C4-2B (cell line): ENCODE measurements around the gene UPK3B.
"Not testable (repeated sequence)": the region's sequence is repeated elsewhere in the genome, so short reads cannot be mapped to it uniquely, and the experiment has no call there.

Experiments
- H3K27ac ChIP-seq: fragments of 450-650 bp; 2 replicates; pipeline ENCODE4 v1.5.1; 2017
- CTCF ChIP-seq: fragments of 450-650 bp; conservative IDR thresholded peaks from 2 replicates; pipeline ENCODE4 v1.5.1; 2017; ENCODE audit warnings: mild to moderate bottlenecking
- ZFX ChIP-seq: fragments of 450-650 bp; IDR thresholded peaks from 2 replicates; pipeline ENCODE4 v1.6.1; 2017

Gene UPK3B

GRCh38 chr7:76515999-76516443, 5.7 kb downstream of the UPK3B start:
- TF ChIP-seq CTCF, result no peak
- no peak for TF ChIP-seq ZFX
- no peak overlapping the region for H3K27ac ChIP-seq

DNA sequence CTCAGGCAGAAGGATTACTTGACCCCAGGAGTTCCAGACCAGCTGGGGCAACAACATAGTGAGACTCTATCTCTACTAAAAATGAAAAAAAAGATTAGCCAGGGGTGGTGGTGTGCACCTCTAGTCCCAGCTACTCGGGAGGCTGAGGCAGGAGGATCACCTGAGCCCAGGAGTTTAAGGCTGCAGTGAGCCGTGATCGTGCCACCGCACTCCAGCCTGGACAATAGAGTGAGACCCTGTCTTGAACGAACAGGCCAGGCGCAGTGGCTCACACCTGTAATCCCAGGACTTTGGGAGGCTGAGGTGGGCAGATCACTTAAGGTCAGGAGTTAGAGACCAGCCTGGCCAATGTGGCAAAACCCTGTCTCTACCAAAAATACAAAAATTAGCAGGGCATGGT, 6.6 kb downstream of the UPK3B start:
- not testable (repeated sequence) for H3K27ac ChIP-seq

GRCh38 chr7:76526183-76526582, 15.8 kb downstream of the UPK3B start:
- H3K27ac ChIP-seq, result not testable (repeated sequence)

- not testable (repeated sequence) for H3K27ac ChIP-seq
Measured at GRCh38 chr7:76531643-76532042, 21.3 kb downstream of the UPK3B start.

- not testable (repeated sequence) for H3K27ac ChIP-seq
Measured at GRCh38 chr7:76543197-76543596, 32.8 kb downstream of the UPK3B start, which contains the start of gene SPDYE16. Gene SPDYE16, minus strand, starts transcription at chr7:76543297. Its CDS starts 1,838 bp downstream, at chr7:76541459.

GRCh38 chr7:76549025-76549854, 38.9 kb downstream of the UPK3B start:
- H3K27ac ChIP-seq, result peak overlapping the region; percentile 86
- peak; percentile 86 for TF ChIP-seq ZFX

DNA sequence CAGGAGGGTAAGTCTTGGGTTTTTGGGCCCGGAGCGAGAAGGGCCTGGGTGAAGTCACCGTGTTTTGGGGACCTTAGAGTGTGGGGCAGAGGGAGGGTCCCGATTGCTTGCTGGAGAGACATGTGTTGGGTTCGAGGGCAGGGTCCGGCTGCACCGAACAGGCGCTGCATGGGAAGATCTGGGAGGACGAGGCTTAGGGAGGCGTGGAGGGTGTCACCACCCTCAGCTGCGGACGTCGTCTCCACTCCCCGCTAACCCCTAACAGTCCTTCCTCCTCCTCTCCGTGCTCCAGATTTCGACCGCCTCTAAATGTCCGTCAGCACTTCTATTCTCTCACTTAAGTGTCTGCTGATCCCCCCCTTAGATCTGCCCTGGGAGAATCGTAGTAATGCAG, 39.5 kb downstream of the UPK3B start:
- peak overlapping the region; percentile 86 for H3K27ac ChIP-seq

DNA sequence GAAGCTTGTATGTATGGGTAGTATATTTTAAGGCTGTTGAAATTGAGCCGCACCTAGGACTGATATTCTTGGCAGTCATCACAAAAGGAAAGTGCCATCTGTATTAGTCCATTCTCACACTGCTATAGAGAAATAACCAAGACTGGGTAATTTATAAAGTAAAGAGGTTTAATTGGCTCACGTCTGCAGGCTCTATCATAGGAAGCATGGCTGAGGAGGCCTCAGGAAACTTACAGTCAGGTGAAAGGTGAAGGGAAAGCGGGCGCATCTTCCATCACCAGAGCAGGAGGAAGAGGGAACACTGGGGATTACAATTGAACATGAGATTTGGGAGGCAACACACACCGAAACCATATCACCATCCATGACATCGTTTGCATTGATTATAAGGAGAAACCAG, 41.6 kb downstream of the UPK3B start:
- H3K27ac ChIP-seq, result not testable (repeated sequence)

DNA sequence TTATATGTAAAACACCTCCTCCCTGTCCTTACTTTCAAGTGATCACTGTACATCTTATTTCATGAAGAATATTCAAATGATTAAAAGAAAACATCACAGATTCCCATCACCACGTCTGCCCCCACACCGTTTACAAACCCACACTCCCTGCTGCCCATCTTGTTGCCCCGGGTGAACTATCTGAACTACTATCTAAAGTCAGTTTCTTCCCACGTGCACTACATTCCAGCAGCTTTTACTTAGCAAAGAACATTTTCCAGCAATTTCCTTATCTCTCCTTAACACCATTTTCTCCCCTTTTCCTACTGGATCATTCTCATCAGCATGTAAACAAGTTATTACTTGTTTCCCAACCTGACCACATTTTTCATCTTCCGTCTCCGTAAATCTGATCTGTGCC, 49.3 kb downstream of the UPK3B start:
- not testable (repeated sequence) for H3K27ac ChIP-seq

DNA sequence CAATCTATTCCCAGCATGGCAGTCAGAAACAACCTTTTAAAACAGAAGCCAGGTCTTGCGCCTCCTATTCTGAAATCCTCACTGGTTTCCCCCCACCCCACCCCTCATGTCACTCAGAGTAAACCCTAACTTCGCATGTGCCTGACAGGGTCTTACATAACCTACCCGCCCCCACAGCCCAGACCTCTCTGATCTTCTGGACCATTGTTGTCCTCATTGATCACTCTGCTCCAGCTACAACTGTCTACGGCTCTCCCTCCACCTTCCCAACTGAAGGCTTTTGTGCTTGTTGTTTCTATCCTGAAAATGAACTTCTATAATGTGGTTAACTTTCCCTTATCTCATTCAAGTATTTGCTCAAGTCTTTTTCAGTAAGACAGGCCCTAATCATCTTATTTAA, 49.8 kb downstream of the UPK3B start:
- not testable (repeated sequence) for H3K27ac ChIP-seq

GRCh38 chr7:76561342-76561741, 51.0 kb downstream of the UPK3B start:
- not testable (repeated sequence) for H3K27ac ChIP-seq

DNA sequence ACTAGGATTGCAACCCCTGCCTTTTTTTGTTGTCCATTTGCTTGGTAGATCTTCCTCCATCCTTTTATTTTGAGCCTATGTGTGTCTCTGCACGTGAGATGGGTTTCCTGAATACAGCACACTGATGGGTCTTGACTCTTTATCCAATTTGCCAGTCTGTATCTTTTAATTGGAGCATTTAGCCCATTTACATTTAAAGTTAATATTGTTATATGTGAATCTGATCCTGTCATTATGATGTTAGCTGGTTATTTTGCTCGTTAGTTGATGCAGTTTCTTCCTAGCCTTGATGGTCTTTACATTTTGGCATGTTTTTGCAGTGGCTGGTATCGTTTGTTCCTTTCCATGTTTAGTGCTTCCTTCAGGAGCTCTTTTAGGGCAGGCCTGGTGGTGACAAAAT, 54.6 kb downstream of the UPK3B start:
- H3K27ac ChIP-seq, result not testable (repeated sequence)
